ENCODE measurements around the gene SIGLEC8. TPM values are rescaled to one million over a fixed set of nuclear protein-coding genes. Genes with fewer than 3 reads are reported as not detected.

The SIGLEC8 gene
- total and polyA plus RNA-seq, 2 of the 8 experiments (the other 6 are each of a cell fraction or from before 2014, with no cell fraction given) = not detected

- no peak for TF ChIP-seq KDM1A (IDR thresholded peaks at IDR 0.05; ENCODE audit: borderline replicate concordance, low read length)
- no peak for TF ChIP-seq SIRT6 (IDR thresholded peaks at IDR 0.05; ENCODE audit: low read length)
Observed at GRCh38 chr19:51402117-51402516, 56.1 kb downstream of the SIGLEC8 start (continued).

Small RNA genes lying within 50 kb of the gene (small RNA-seq; reads per million reads assigned to genes)
- gene AC020914.3 (ENCODE audit: insufficient read depth) (not detected), gene AC020914.5 (ENCODE audit: insufficient read depth) (not detected)

Other genes starting within 250 kb of the SIGLEC8 start
- not detected in 2 replicates for gene CD33, start 233.4 kb downstream of the SIGLEC8 start, total RNA-seq (2021; fragmentation: NEBNext Ultra II Directional; extraction: Animal tissue kit (Norgen Biotek cat#: 25700))
- gene CD33, start 233.4 kb downstream of the SIGLEC8 start, polyA plus RNA-seq (2011; rRNA removed) = 0.06 and 0.11 TPM in 2 replicates
- gene SIGLECL1, start 207.4 kb downstream of the SIGLEC8 start, total RNA-seq (2021; fragmentation: NEBNext Ultra II Directional; extraction: Animal tissue kit (Norgen Biotek cat#: 25700)) = not detected in 2 replicates
- gene SIGLECL1, start 207.4 kb downstream of the SIGLEC8 start, polyA plus RNA-seq (2011; rRNA removed) = not detected in 2 replicates
- gene IGLON5, start 146.8 kb downstream of the SIGLEC8 start, total RNA-seq (2021; fragmentation: NEBNext Ultra II Directional; extraction: Animal tissue kit (Norgen Biotek cat#: 25700)) = 31.8 and 34.1 TPM in 2 replicates
- gene IGLON5, start 146.8 kb downstream of the SIGLEC8 start, polyA plus RNA-seq (2011; rRNA removed) = 34.6 and 51.4 TPM in 2 replicates
- gene VSIG10L, start 116.3 kb downstream of the SIGLEC8 start, total RNA-seq (2021; fragmentation: NEBNext Ultra II Directional; extraction: Animal tissue kit (Norgen Biotek cat#: 25700)) = 10.2 and 10.3 TPM in 2 replicates
- gene VSIG10L, start 116.3 kb downstream of the SIGLEC8 start, polyA plus RNA-seq (2011; rRNA removed) = 9.9 and 10.4 TPM in 2 replicates
- gene ETFB, start 92.1 kb downstream of the SIGLEC8 start, total RNA-seq (2021; fragmentation: NEBNext Ultra II Directional; extraction: Animal tissue kit (Norgen Biotek cat#: 25700)) = 40.0 and 42.1 TPM in 2 replicates
- 66.5 and 94.6 TPM in 2 replicates for gene ETFB, start 92.1 kb downstream of the SIGLEC8 start, polyA plus RNA-seq (2011; rRNA removed)
- 0.56 and 1.0 TPM in 2 replicates for gene CLDND2, start 89.5 kb downstream of the SIGLEC8 start, total RNA-seq (2021; fragmentation: NEBNext Ultra II Directional; extraction: Animal tissue kit (Norgen Biotek cat#: 25700))
- 0.21 TPM in 1 of 2 replicates, not detected in the other for gene CLDND2, start 89.5 kb downstream of the SIGLEC8 start, polyA plus RNA-seq (2011; rRNA removed)
- gene NKG7, start 85.8 kb downstream of the SIGLEC8 start, total RNA-seq (2021; fragmentation: NEBNext Ultra II Directional; extraction: Animal tissue kit (Norgen Biotek cat#: 25700)) = not detected in 2 replicates
- not detected in 2 replicates for gene NKG7, start 85.8 kb downstream of the SIGLEC8 start, polyA plus RNA-seq (2011; rRNA removed)
- not detected in 2 replicates for gene LIM2, start 70.5 kb downstream of the SIGLEC8 start, total RNA-seq (2021; fragmentation: NEBNext Ultra II Directional; extraction: Animal tissue kit (Norgen Biotek cat#: 25700))
- gene LIM2, start 70.5 kb downstream of the SIGLEC8 start, polyA plus RNA-seq (2011; rRNA removed) = 0.13 TPM in 1 of 2 replicates, not detected in the other
- gene C19orf84, start 67.9 kb downstream of the SIGLEC8 start, total RNA-seq (2021; fragmentation: NEBNext Ultra II Directional; extraction: Animal tissue kit (Norgen Biotek cat#: 25700)) = 1.7 and 2.4 TPM in 2 replicates
- 2.1 and 2.3 TPM in 2 replicates for gene C19orf84, start 67.9 kb downstream of the SIGLEC8 start, polyA plus RNA-seq (2011; rRNA removed)
- gene SIGLEC10, start 40.8 kb downstream of the SIGLEC8 start, total RNA-seq (2021; fragmentation: NEBNext Ultra II Directional; extraction: Animal tissue kit (Norgen Biotek cat#: 25700)) = not detected in 2 replicates
- 0.06 TPM in 1 of 2 replicates, not detected in the other for gene SIGLEC10, start 40.8 kb downstream of the SIGLEC8 start, polyA plus RNA-seq (2011; rRNA removed)
- not detected in 2 replicates for gene CEACAM18, start 20.1 kb upstream of the SIGLEC8 start, total RNA-seq (2021; fragmentation: NEBNext Ultra II Directional; extraction: Animal tissue kit (Norgen Biotek cat#: 25700))
- not detected in 2 replicates for gene CEACAM18, start 20.1 kb upstream of the SIGLEC8 start, polyA plus RNA-seq (2011; rRNA removed)
- not detected in 2 replicates for gene SIGLEC12, start 43.3 kb upstream of the SIGLEC8 start, total RNA-seq (2021; fragmentation: NEBNext Ultra II Directional; extraction: Animal tissue kit (Norgen Biotek cat#: 25700))
- gene SIGLEC12, start 43.3 kb upstream of the SIGLEC8 start, polyA plus RNA-seq (2011; rRNA removed) = not detected in 2 replicates
- not detected in 2 replicates for gene SIGLEC6, start 73.2 kb upstream of the SIGLEC8 start, total RNA-seq (2021; fragmentation: NEBNext Ultra II Directional; extraction: Animal tissue kit (Norgen Biotek cat#: 25700))
- 0.05 TPM in 1 of 2 replicates, not detected in the other for gene SIGLEC6, start 73.2 kb upstream of the SIGLEC8 start, polyA plus RNA-seq (2011; rRNA removed)
- 11.0 and 11.1 TPM in 2 replicates for gene ZNF175, start 112.8 kb upstream of the SIGLEC8 start, total RNA-seq (2021; fragmentation: NEBNext Ultra II Directional; extraction: Animal tissue kit (Norgen Biotek cat#: 25700))
- gene ZNF175, start 112.8 kb upstream of the SIGLEC8 start, polyA plus RNA-seq (2011; rRNA removed) = 1.5 and 1.7 TPM in 2 replicates
- gene SIGLEC5, start 171.9 kb upstream of the SIGLEC8 start, total RNA-seq (2021; fragmentation: NEBNext Ultra II Directional; extraction: Animal tissue kit (Norgen Biotek cat#: 25700)) = not detected in 2 replicates
- not detected in 2 replicates for gene SIGLEC5, start 171.9 kb upstream of the SIGLEC8 start, polyA plus RNA-seq (2011; rRNA removed)
- gene SIGLEC14, start 188.4 kb upstream of the SIGLEC8 start, total RNA-seq (2021; fragmentation: NEBNext Ultra II Directional; extraction: Animal tissue kit (Norgen Biotek cat#: 25700)) = not detected in 2 replicates
- gene SIGLEC14, start 188.4 kb upstream of the SIGLEC8 start, polyA plus RNA-seq (2011; rRNA removed) = not detected in 2 replicates
- gene SPACA6, start 234.9 kb upstream of the SIGLEC8 start, total RNA-seq (2021; fragmentation: NEBNext Ultra II Directional; extraction: Animal tissue kit (Norgen Biotek cat#: 25700)) = 4.1 and 7.5 TPM in 2 replicates
- gene SPACA6, start 234.9 kb upstream of the SIGLEC8 start, polyA plus RNA-seq (2011; rRNA removed) = 7.1 and 9.7 TPM in 2 replicates

Data from H1 (cell line).